OCI-LY1 (cell line): ENCODE measurements around the gene ANKRD33B.

ENCODE experiments used
- CTCF ChIP-seq: fragments of 200-600 bp; sonication (generic), shearing (Covaris generic); IDR thresholded peaks from 2 replicates; pipeline ENCODE4 v1.5.1; 2017; ENCODE audit warnings: mild to moderate bottlenecking, antibody characterized with exemption, low read length, moderate library complexity, mixed read lengths
- EZH2 ChIP-seq: fragments of 200-600 bp; sonication (generic), shearing (Covaris generic); IDR thresholded peaks from 2 replicates; pipeline ENCODE4 v1.8.0; 2017; ENCODE audit warnings: borderline replicate concordance, mixed run types, mild to moderate bottlenecking, antibody characterized with exemption, low read length, moderate library complexity, mixed read lengths

DNA sequence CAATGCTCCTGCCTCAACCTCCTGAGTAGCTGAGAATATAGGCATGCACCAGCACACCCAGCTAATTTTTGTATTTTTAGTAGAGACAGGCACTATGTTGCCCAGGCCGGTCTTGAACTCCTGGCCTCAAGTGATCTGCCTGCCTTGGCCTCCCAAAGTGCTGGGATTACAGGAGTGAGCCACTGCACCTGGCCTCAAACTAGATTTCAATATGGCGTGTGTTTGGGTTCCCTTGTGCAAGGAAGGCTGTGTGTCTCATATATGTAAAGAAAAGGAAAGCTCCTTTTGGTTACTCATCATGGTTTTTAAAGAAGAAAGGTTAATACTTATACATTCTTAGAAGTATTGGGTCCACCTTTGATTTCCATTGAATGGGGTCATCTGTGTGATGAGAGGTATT, 70.7 kb downstream of the ANKRD33B start:
- TF ChIP-seq CTCF (no peak), EZH2 (no peak)
